Measurements from ENCODE around the gene MGAT5B. TPM values are rescaled to one million over a fixed set of nuclear protein-coding genes. Genes with fewer than 3 reads are reported as not detected.
"Not testable (repeated sequence)": the region's sequence is repeated elsewhere in the genome, so short reads cannot be mapped to it uniquely, and the experiment has no call there.

The MGAT5B gene
- total and polyA plus RNA-seq, 4 donors = 0.28 to 0.67 (median 0.46) TPM

DNA sequence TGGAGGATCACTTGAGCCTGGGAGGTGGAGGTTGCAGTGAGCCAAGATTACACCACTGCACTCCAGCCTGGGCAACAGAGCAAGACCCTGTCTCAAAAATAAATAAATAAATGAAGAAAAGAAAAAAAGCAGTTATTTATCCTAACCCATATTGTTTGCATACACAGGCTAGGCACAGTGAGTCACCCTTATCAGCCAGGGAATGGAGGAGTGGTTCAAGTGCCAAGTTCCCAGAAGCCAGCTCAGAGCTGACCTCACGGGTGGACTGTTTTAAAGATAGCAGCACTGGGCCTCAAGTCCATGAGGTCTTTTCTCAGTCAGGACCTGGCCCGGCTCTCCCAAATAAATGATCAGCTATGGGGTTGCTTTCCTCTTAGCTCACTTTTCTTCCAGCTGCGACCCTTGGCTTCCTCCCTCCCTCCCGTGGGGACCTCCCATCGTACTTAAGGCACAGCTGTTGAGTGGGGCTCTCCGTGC, 22.6 kb upstream of the MGAT5B start:
- Histone ChIP-seq H3K9ac (ENCODE audit: insufficient read depth in 1 of 2, low read length in 2 of 2) (no peak overlapping the region), H3K4me3 (no peak overlapping the region), H3K27me3 (ENCODE audit: control insufficient read depth in 3 of 3, insufficient read depth in 3 of 3, low read length in 2 of 3) (peaks cover 0 to 17% (median 11%) of the 10 kb centered on the region in 3 donors), H3K36me3 (ENCODE audit: control insufficient read depth in 4 of 4, insufficient read depth in 4 of 4, low read length in 4 of 4) (no peaks in the 10 kb centered on the region), H3K9me3 (ENCODE audit: control insufficient read depth in 4 of 4, insufficient read depth in 3 of 4, low read length in 3 of 4) (no peaks in the 10 kb centered on the region), H3K4me1 (ENCODE audit: control insufficient read depth in 5 of 5, insufficient read depth in 5 of 5, low read length in 5 of 5) (no peaks in the 10 kb centered on the region), H3K27ac (ENCODE audit: low read depth in 1 of 2, low read length in 1 of 2) (no peak overlapping the region)
- 79 to 84% methylated on average over 6 of the region's 6 CpGs for WGBS, 2 donors
- ATAC-seq (ENCODE audit: insufficient read depth, low FRiP score) = no peak
- no peak for DNase-seq
- TF ChIP-seq, protein P1, sequence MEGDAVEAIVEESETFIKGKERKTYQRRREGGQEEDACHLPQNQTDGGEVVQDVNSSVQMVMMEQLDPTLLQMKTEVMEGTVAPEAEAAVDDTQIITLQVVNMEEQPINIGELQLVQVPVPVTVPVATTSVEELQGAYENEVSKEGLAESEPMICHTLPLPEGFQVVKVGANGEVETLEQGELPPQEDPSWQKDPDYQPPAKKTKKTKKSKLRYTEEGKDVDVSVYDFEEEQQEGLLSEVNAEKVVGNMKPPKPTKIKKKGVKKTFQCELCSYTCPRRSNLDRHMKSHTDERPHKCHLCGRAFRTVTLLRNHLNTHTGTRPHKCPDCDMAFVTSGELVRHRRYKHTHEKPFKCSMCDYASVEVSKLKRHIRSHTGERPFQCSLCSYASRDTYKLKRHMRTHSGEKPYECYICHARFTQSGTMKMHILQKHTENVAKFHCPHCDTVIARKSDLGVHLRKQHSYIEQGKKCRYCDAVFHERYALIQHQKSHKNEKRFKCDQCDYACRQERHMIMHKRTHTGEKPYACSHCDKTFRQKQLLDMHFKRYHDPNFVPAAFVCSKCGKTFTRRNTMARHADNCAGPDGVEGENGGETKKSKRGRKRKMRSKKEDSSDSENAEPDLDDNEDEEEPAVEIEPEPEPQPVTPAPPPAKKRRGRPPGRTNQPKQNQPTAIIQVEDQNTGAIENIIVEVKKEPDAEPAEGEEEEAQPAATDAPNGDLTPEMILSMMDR (IDR thresholded peaks at IDR 0.05; ENCODE audit: control extremely low read depth, extremely low read depth) = no peak

DNA sequence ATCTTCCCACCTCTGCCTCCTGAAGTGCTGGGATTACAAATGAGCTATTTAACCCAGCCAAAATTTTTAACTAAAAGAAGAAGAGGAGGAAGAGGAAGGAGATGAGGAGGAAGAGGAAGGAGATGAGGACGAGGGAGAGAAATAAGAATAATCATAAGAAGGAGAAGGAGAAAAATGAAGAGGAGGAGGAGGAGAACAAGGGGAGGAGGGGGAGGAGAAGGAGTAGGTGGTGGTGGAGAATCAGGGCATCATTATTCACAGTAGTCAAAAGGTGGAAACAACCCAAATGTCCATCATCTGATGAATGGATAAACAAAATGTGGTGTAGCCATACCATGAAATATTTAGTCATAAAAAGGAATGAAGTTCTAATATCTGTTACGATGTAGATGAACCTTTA, 21.2 kb upstream of the MGAT5B start:
- TF ChIP-seq, protein P1 (IDR thresholded peaks at IDR 0.05; ENCODE audit: control extremely low read depth, extremely low read depth) = no peak
- H3K9me3 ChIP-seq (ENCODE audit: control insufficient read depth in 4 of 4, insufficient read depth in 3 of 4, low read length in 3 of 4) = no peaks in the 10 kb centered on the region
- no peak overlapping the region for H3K4me3 ChIP-seq
- no peak overlapping the region for H3K9ac ChIP-seq (ENCODE audit: insufficient read depth in 1 of 2, low read length in 2 of 2)
- no peaks in the 10 kb centered on the region for H3K36me3 ChIP-seq (ENCODE audit: control insufficient read depth in 4 of 4, insufficient read depth in 4 of 4, low read length in 4 of 4)
- no peak overlapping the region for H3K27ac ChIP-seq (ENCODE audit: low read depth in 1 of 2, low read length in 1 of 2)
- H3K4me1 ChIP-seq (ENCODE audit: control insufficient read depth in 5 of 5, insufficient read depth in 5 of 5, low read length in 5 of 5) = no peaks in the 10 kb centered on the region
- DNase-seq = no peak
- no peak for ATAC-seq (ENCODE audit: insufficient read depth, low FRiP score)
- peaks cover 0 to 4% (median 2%) of the 10 kb centered on the region in 3 donors for H3K27me3 ChIP-seq (ENCODE audit: control insufficient read depth in 3 of 3, insufficient read depth in 3 of 3, low read length in 2 of 3)
- 59 to 73% methylated on average over 2 of the region's 2 CpGs for WGBS, 2 donors

DNA sequence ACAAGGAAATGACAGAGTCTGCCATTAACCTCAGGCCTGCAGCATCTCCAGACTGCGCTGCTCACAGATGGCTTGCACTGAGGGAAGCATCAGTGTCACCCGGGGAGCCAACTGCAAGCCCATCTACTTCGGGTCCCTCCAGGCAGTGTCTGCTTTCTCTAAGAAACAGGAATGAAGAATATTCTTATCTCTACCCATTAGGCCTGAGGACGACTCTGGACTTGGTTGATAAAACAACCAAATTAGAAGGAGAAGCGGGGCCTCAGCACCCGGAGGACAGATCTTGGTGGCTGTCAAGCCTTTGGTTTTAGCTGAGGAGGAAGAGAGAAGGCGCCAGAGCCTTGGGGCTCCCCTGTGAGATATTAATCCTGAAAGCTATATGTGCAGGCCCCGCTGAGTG, 19.5 kb upstream of the MGAT5B start:
- DNase-seq (no peak), ATAC-seq (ENCODE audit: insufficient read depth, low FRiP score) (no peak)
- WGBS, 2 donors = 86 to 89% methylated on average over 8 of the region's 8 CpGs
- no peak overlapping the region for H3K9ac ChIP-seq (ENCODE audit: insufficient read depth in 1 of 2, low read length in 2 of 2)
- peaks cover 0 to 3% (median 0%) of the 10 kb centered on the region in 3 donors for H3K27me3 ChIP-seq (ENCODE audit: control insufficient read depth in 3 of 3, insufficient read depth in 3 of 3, low read length in 2 of 3)
- H3K4me3 ChIP-seq = no peak overlapping the region
- no peak overlapping the region for H3K27ac ChIP-seq (ENCODE audit: low read depth in 1 of 2, low read length in 1 of 2)
- TF ChIP-seq, protein P1 (IDR thresholded peaks at IDR 0.05; ENCODE audit: control extremely low read depth, extremely low read depth) = no peak
- H3K36me3 ChIP-seq (ENCODE audit: control insufficient read depth in 4 of 4, insufficient read depth in 4 of 4, low read length in 4 of 4) = no peaks in the 10 kb centered on the region
- no peaks in the 10 kb centered on the region for H3K9me3 ChIP-seq (ENCODE audit: control insufficient read depth in 4 of 4, insufficient read depth in 3 of 4, low read length in 3 of 4)
- H3K4me1 ChIP-seq (ENCODE audit: control insufficient read depth in 5 of 5, insufficient read depth in 5 of 5, low read length in 5 of 5) = no peaks in the 10 kb centered on the region

DNA sequence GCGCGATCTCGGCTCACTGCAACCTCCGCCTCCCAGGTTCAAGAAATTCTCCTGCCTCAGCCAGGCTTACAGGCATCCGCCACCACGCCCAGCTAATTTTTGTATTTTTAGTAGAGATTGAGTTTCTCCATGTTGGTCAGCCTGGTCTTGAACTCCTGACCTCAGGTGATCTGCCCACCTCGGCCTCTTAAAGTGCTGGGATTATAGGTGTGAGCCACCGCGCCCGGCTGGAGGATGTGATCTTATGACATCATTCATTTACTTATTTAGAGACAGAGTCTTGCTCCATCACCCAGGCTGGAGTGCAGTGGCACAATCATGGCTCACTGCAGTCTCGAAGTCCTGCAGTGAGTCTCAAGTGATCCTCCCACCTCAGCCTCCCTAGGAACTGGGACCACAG, 19.0 kb upstream of the MGAT5B start:
- not testable (repeated sequence) for ATAC-seq (ENCODE audit: insufficient read depth, low FRiP score); H3K4me1 ChIP-seq (ENCODE audit: control insufficient read depth in 5 of 5, insufficient read depth in 5 of 5, low read length in 5 of 5); H3K36me3 ChIP-seq (ENCODE audit: control insufficient read depth in 4 of 4, insufficient read depth in 4 of 4, low read length in 4 of 4); DNase-seq; H3K9ac ChIP-seq (ENCODE audit: insufficient read depth in 1 of 2, low read length in 2 of 2); H3K9me3 ChIP-seq (ENCODE audit: control insufficient read depth in 4 of 4, insufficient read depth in 3 of 4, low read length in 3 of 4); H3K4me3 ChIP-seq; H3K27me3 ChIP-seq (ENCODE audit: control insufficient read depth in 3 of 3, insufficient read depth in 3 of 3, low read length in 2 of 3); H3K27ac ChIP-seq (ENCODE audit: low read depth in 1 of 2, low read length in 1 of 2)
- 96 to 97% methylated on average over 11 of the region's 11 CpGs for WGBS, 2 donors
